Astrocyte (in vitro differentiated cells and primary cell): ENCODE data around the gene RPL10. TPM values are rescaled to one million over a fixed set of nuclear protein-coding genes. Genes with fewer than 3 reads are reported as not detected.

Source experiments
- DNase-seq: peaks from one replicate; pipeline ENCODE4 v3.0.0-alpha.2; 2010; ENCODE audit warnings: low read depth
- FAIRE-seq: peaks from 2 replicates; lab custom pipeline; 2011; peaks lifted over from hg19 to GRCh38; lab: Jason Lieb, UNC
- H2AFZ ChIP-seq: 2 replicates; pipeline ENCODE4 v1.6.0; 2012; ENCODE audit warnings: low read depth, low read length, inconsistent platforms
- H3K27ac ChIP-seq: 2 replicates; pipeline ENCODE4 v1.5.1; 2011; ENCODE audit warnings: low read depth, low read length, inconsistent platforms
- H3K27me3 ChIP-seq: 2 replicates; pipeline ENCODE4 v1.6.0; 2011; ENCODE audit warnings: low read length, inconsistent platforms; ENCODE audit not compliant: insufficient read depth
- H3K36me3 ChIP-seq: 2 replicates; pipeline ENCODE4 v1.5.1; 2011; ENCODE audit warnings: low read length, inconsistent platforms; ENCODE audit not compliant: insufficient read depth
- H3K4me1 ChIP-seq: 2 replicates; pipeline ENCODE4 v1.5.1; 2011; ENCODE audit warnings: low read length, inconsistent platforms; ENCODE audit not compliant: insufficient read depth
- H3K4me2 ChIP-seq: 2 replicates; pipeline ENCODE4 v1.6.0; 2012; ENCODE audit warnings: low read length, inconsistent platforms
- H3K4me3 ChIP-seq: 2 replicates; pipeline ENCODE4 v1.5.1; 2011; ENCODE audit warnings: low read depth, mild to moderate bottlenecking, low read length, inconsistent platforms; ENCODE audit not compliant: insufficient read depth
- H3K79me2 ChIP-seq: 2 replicates; pipeline ENCODE4 v1.6.0; 2012; ENCODE audit warnings: mild to moderate bottlenecking, low read length, inconsistent platforms; ENCODE audit not compliant: insufficient read depth
- H3K9ac ChIP-seq: 2 replicates; pipeline ENCODE4 v1.6.0; 2012; ENCODE audit warnings: mild to moderate bottlenecking, low read length, inconsistent platforms
- H3K9me3 ChIP-seq: 2 replicates; pipeline ENCODE4 v1.5.1; 2012; ENCODE audit warnings: low read depth, mild to moderate bottlenecking, low read length, inconsistent platforms; ENCODE audit not compliant: insufficient read depth
- H4K20me1 ChIP-seq: 2 replicates; pipeline ENCODE4 v1.6.0; 2012; ENCODE audit warnings: low read length, inconsistent platforms; ENCODE audit not compliant: insufficient read depth
- H3K27ac Mint-ChIP-seq: one replicate; pipeline ENCODE4 v1.8.0; 2021; ENCODE audit warnings: mild to moderate bottlenecking, mixed read lengths; ENCODE audit not compliant: unreplicated experiment
- H3K27me3 Mint-ChIP-seq: one replicate; pipeline ENCODE4 v1.8.0; 2021; ENCODE audit warnings: low read depth, mixed read lengths; ENCODE audit not compliant: unreplicated experiment
- H3K36me3 Mint-ChIP-seq: one replicate; pipeline ENCODE4 v1.8.0; 2021; ENCODE audit warnings: low read depth, mixed read lengths; ENCODE audit not compliant: unreplicated experiment
- H3K4me1 Mint-ChIP-seq: one replicate; pipeline ENCODE4 v1.8.0; 2021; ENCODE audit warnings: low read depth, mixed read lengths; ENCODE audit not compliant: unreplicated experiment
- H3K4me3 Mint-ChIP-seq: one replicate; pipeline ENCODE4 v1.8.0; 2021; ENCODE audit warnings: mild to moderate bottlenecking, moderate library complexity, mixed read lengths; ENCODE audit not compliant: unreplicated experiment
- H3K9me3 Mint-ChIP-seq: one replicate; pipeline ENCODE4 v1.8.0; 2021; ENCODE audit warnings: mild to moderate bottlenecking, mixed read lengths; ENCODE audit not compliant: unreplicated experiment
- CTCF ChIP-seq: IDR thresholded peaks from 2 replicates; pipeline ENCODE4 v1.5.1; 2011; ENCODE audit warnings: low read depth, mild to moderate bottlenecking, inconsistent platforms, low read length, moderate library complexity; ENCODE audit not compliant: insufficient read depth
- EZH2 ChIP-seq: IDR thresholded peaks from 2 replicates; pipeline ENCODE4 v1.6.1; 2012; ENCODE audit warnings: mild to moderate bottlenecking, low read length, inconsistent platforms; ENCODE audit not compliant: insufficient read depth
- total RNA-seq: library from RNA; stranded (reverse); gene quantifications from 2 replicates; pipeline ENCODE4 v1.2.1, GENCODE V29; 2021

Gene RPL10
- total RNA-seq, 1 donor from 2014 or later = 1,967 TPM

- peaks cover 36% of the 10 kb centered on the region for H4K20me1 ChIP-seq
- H3K9me3 ChIP-seq = no peaks in the 10 kb centered on the region
- Mint-ChIP-seq H3K4me1 (peaks cover 7% of the 10 kb centered on the region), H3K4me3 (no peak overlapping the region), H3K27me3 (no peaks in the 10 kb centered on the region), H3K9me3 (no peaks in the 10 kb centered on the region), H3K36me3 (peaks cover 8% of the 10 kb centered on the region), H3K27ac (no peak overlapping the region)
- no peaks in the 10 kb centered on the region for H3K27me3 ChIP-seq
- FAIRE-seq = no peak
- no peak overlapping the region for H3K9ac ChIP-seq
- no peak overlapping the region for H3K27ac ChIP-seq
- H3K4me2 ChIP-seq = no peak overlapping the region
- TF ChIP-seq EZH2 (no peak), CTCF (no peak)
- DNase-seq = no peak
- no peak overlapping the region for H2AFZ ChIP-seq
- peaks cover 14% of the 10 kb centered on the region for H3K36me3 ChIP-seq
- H3K4me1 ChIP-seq = peaks cover 10% of the 10 kb centered on the region
- H3K4me3 ChIP-seq = no peak overlapping the region
- peaks cover 23% of the 10 kb centered on the region for H3K79me2 ChIP-seq
These were observed 5.7 kb downstream of the RPL10 start for GRCh38 chrX:154403858-154404257.

GRCh38 chrX:154404625-154405192 lies 6.5 kb downstream of the RPL10 start:
- Mint-ChIP-seq H3K9me3 (no peaks in the 10 kb centered on the region), H3K4me1 (peaks cover 9% of the 10 kb centered on the region), H3K27ac (no peak overlapping the region), H3K4me3 (peak overlapping the region; percentile 27), H3K27me3 (no peaks in the 10 kb centered on the region), H3K36me3 (peaks cover 2% of the 10 kb centered on the region)
- Histone ChIP-seq H4K20me1 (peaks cover 27% of the 10 kb centered on the region), H3K9me3 (no peaks in the 10 kb centered on the region), H3K79me2 (peaks cover 20% of the 10 kb centered on the region), H3K27me3 (no peaks in the 10 kb centered on the region), H3K4me3 (no peak overlapping the region), H3K36me3 (peaks cover 5% of the 10 kb centered on the region), H3K27ac (no peak overlapping the region), H3K4me2 (no peak overlapping the region), H3K9ac (no peak overlapping the region), H2AFZ (no peak overlapping the region), H3K4me1 (peaks cover 14% of the 10 kb centered on the region)
- FAIRE-seq = no peak
- no peak for DNase-seq
- TF ChIP-seq EZH2 = no peak
- TF ChIP-seq CTCF = no peak

- no peaks in the 10 kb centered on the region for H3K36me3 ChIP-seq
- no peaks in the 10 kb centered on the region for H3K9me3 ChIP-seq
- H3K27ac ChIP-seq = peak overlapping the region; percentile 84
- H3K4me3 ChIP-seq = peak overlapping the region; percentile 69
- peak overlapping the region; percentile 88 for H3K9ac ChIP-seq
- no peaks in the 10 kb centered on the region for H4K20me1 ChIP-seq
- H3K4me1 Mint-ChIP-seq = peaks cover 2% of the 10 kb centered on the region
- TF ChIP-seq CTCF (no peak), EZH2 (no peak)
- FAIRE-seq = peak; percentile 64
- H3K27ac Mint-ChIP-seq = peak overlapping the region; percentile 77
- no peaks in the 10 kb centered on the region for H3K36me3 Mint-ChIP-seq
- H2AFZ ChIP-seq = peak overlapping the region; percentile 66
- peaks cover 17% of the 10 kb centered on the region for H3K4me1 ChIP-seq
- no peaks in the 10 kb centered on the region for H3K9me3 Mint-ChIP-seq
- no peaks in the 10 kb centered on the region for H3K27me3 Mint-ChIP-seq
- no peaks in the 10 kb centered on the region for H3K27me3 ChIP-seq
- DNase-seq = no peak
- peaks cover 15% of the 10 kb centered on the region for H3K79me2 ChIP-seq
- H3K4me3 Mint-ChIP-seq = peak overlapping the region; percentile 84
- peak overlapping the region; percentile 97 for H3K4me2 ChIP-seq
These were observed 10.6 kb downstream of the RPL10 start for GRCh38 chrX:154408659-154409221.
